HepG2 (cell line): ENCODE data around the gene C12orf56. TPM values are rescaled to one million over a fixed set of nuclear protein-coding genes. Genes with fewer than 3 reads are reported as not detected.

Source experiments
- ATF7-NPFF ChIP-seq: sonication (generic); formaldehyde crosslinking; IDR thresholded peaks from 2 replicates; pipeline ENCODE4 v1.8.1; 2023; ENCODE audit warnings: mild to moderate bottlenecking, low read depth, missing genetic modification reagents, moderate library complexity
- ELF4 ChIP-seq: sonication (generic); formaldehyde crosslinking; IDR thresholded peaks from 2 replicates; pipeline ENCODE4 v1.5.0; 2020; ENCODE audit warnings: missing genetic modification reagents, mild to moderate bottlenecking, moderate library complexity, borderline replicate concordance
- KDM5B ChIP-seq: sonication (generic); formaldehyde crosslinking; IDR thresholded peaks from 2 replicates; pipeline ENCODE4 v1.4.0; 2020; ENCODE audit warnings: missing genetic modification reagents, mild to moderate bottlenecking, borderline replicate concordance
- MAF1 ChIP-seq: sonication (generic); formaldehyde crosslinking; IDR thresholded peaks from 2 replicates; pipeline ENCODE4 v1.5.0; 2020; ENCODE audit warnings: missing genetic modification reagents, borderline replicate concordance
- MYC ChIP-seq: sonication (generic); formaldehyde crosslinking; IDR thresholded peaks from 2 replicates; pipeline ENCODE4 v1.9.0; 2021; ENCODE audit warnings: missing genetic modification reagents, borderline replicate concordance
- MZF1 ChIP-seq: sonication (generic); formaldehyde crosslinking; IDR thresholded peaks from 2 replicates; pipeline ENCODE4 v1.8.1; 2023; ENCODE audit warnings: mild to moderate bottlenecking, missing genetic modification reagents, borderline replicate concordance
- NBN ChIP-seq: fragments of 450-650 bp; conservative IDR thresholded peaks from 2 replicates; pipeline ENCODE4 v1.6.1; 2017
- NR1H2 ChIP-seq: sonication (generic); formaldehyde crosslinking; IDR thresholded peaks from 2 replicates; pipeline ENCODE4 v1.8.1; 2022; ENCODE audit warnings: low read depth, missing genetic modification reagents, borderline replicate concordance
- TOPORS ChIP-seq: sonication (generic); formaldehyde crosslinking; IDR thresholded peaks from 2 replicates; pipeline ENCODE4 v1.8.0; 2023; ENCODE audit warnings: mild to moderate bottlenecking, missing genetic modification reagents
- ZFP37 ChIP-seq: sonication (generic); formaldehyde crosslinking; IDR thresholded peaks from 2 replicates; pipeline ENCODE4 v1.4.0; 2020; ENCODE audit warnings: missing genetic modification reagents, borderline replicate concordance
- ZNF326 ChIP-seq: sonication (generic); formaldehyde crosslinking; IDR thresholded peaks from 2 replicates; pipeline ENCODE4 v1.4.0; 2020; ENCODE audit warnings: missing genetic modification reagents, borderline replicate concordance
- ZNF562 ChIP-seq: sonication (generic); formaldehyde crosslinking; IDR thresholded peaks from 2 replicates; pipeline ENCODE4 v1.8.0; 2022; ENCODE audit warnings: missing genetic modification reagents, borderline replicate concordance
- ZNF747 ChIP-seq: sonication (generic); formaldehyde crosslinking; IDR thresholded peaks from 2 replicates; pipeline ENCODE4 v1.8.1; 2023; ENCODE audit warnings: missing genetic modification reagents, mild to moderate bottlenecking, borderline replicate concordance
- ZNF891 ChIP-seq: sonication (generic); formaldehyde crosslinking; IDR thresholded peaks from 2 replicates; pipeline ENCODE4 v1.5.0; 2020; ENCODE audit warnings: mild to moderate bottlenecking, missing genetic modification reagents
- polyA plus RNA-seq, 8 experiments: library from polyadenylated mRNA; depleted of rRNA in 3 of 8; stranded (reverse) in 7 of 8; unstranded in 1 of 8; fragments of >200 nt; fragmentation: Illumina TruSeq in 4 of 8; extraction: Trizol in 4 of 8; gene quantifications; 2 replicates each; pipeline versions ENCODE4 v1.2.1 to v1.2.3, GENCODE V29; 2011 to 2016; ENCODE audit warnings: low read depth in 4 of 8, missing spikeins in 1 of 8, mixed read lengths in 1 of 8; ENCODE audit not compliant: insufficient read depth in 1 of 8
- total RNA-seq, 5 experiments: library from RNA; depleted of rRNA; stranded (reverse); fragments of >200 nt; fragmentation: Illumina TruSeq; extraction: Trizol; gene quantifications; 2 replicates each; pipeline ENCODE4 v1.2.3, GENCODE V29; 2016; ENCODE audit warnings: low read depth in 1 of 5
- TF ChIP-seq, protein P1 (sequence below): sonication (generic); formaldehyde crosslinking; IDR thresholded peaks from 2 replicates; pipeline ENCODE4 v1.5.0; 2020; ENCODE audit warnings: mild to moderate bottlenecking, missing genetic modification reagents, borderline replicate concordance
- TF ChIP-seq, protein P2 (sequence below): sonication (generic); formaldehyde crosslinking; IDR thresholded peaks from 2 replicates; pipeline ENCODE4 v1.4.0; 2020; ENCODE audit warnings: missing genetic modification reagents
- TF ChIP-seq, protein P3 (sequence below): sonication (generic); formaldehyde crosslinking; IDR thresholded peaks from 2 replicates; pipeline ENCODE4 v1.4.0; 2020; ENCODE audit warnings: mild to moderate bottlenecking, missing genetic modification reagents
- TF ChIP-seq, protein P4 (sequence below): sonication (generic); formaldehyde crosslinking; IDR thresholded peaks from 2 replicates; pipeline ENCODE4 v1.5.0; 2020; ENCODE audit warnings: mild to moderate bottlenecking, missing genetic modification reagents

Gene C12orf56
- total and polyA plus RNA-seq, 2 of the 13 experiments (the other 11 are each of a cell fraction or from before 2014, with no cell fraction given): 0.07 TPM; not detected in 1

DNA sequence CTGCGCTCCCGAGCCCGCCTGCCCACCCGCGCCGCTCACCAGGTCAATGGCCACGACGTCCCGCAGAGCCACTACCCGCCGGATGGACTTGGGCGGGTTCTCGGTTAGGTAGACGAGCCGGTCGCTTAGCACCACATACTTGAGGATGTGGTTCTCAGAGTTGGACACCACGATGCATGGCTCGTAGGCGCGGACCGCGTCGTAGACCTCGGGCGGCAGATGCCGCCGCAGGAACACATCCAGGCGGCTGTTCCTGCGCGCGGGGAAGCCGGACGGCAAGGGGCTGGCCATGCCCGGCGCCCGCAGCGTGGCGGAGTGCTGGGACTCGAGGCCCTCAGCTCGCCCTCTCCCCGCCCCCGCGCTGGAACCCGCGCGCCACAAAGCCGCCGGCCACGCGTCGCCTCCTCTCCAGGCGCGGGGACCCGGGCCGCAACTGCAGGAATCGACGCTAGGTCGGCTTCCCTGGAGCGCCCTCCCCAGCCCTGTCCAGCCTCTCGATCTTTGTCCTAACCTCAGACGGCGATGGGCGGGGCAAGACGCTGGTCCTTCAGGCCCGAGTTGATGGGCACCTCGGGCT is at the start of gene C12orf56 (continued):
- no peak for TF ChIP-seq ZFP37 (CRISPR knock-in tag)
- no peak for TF ChIP-seq ZNF562
- TF ChIP-seq, protein P1, sequence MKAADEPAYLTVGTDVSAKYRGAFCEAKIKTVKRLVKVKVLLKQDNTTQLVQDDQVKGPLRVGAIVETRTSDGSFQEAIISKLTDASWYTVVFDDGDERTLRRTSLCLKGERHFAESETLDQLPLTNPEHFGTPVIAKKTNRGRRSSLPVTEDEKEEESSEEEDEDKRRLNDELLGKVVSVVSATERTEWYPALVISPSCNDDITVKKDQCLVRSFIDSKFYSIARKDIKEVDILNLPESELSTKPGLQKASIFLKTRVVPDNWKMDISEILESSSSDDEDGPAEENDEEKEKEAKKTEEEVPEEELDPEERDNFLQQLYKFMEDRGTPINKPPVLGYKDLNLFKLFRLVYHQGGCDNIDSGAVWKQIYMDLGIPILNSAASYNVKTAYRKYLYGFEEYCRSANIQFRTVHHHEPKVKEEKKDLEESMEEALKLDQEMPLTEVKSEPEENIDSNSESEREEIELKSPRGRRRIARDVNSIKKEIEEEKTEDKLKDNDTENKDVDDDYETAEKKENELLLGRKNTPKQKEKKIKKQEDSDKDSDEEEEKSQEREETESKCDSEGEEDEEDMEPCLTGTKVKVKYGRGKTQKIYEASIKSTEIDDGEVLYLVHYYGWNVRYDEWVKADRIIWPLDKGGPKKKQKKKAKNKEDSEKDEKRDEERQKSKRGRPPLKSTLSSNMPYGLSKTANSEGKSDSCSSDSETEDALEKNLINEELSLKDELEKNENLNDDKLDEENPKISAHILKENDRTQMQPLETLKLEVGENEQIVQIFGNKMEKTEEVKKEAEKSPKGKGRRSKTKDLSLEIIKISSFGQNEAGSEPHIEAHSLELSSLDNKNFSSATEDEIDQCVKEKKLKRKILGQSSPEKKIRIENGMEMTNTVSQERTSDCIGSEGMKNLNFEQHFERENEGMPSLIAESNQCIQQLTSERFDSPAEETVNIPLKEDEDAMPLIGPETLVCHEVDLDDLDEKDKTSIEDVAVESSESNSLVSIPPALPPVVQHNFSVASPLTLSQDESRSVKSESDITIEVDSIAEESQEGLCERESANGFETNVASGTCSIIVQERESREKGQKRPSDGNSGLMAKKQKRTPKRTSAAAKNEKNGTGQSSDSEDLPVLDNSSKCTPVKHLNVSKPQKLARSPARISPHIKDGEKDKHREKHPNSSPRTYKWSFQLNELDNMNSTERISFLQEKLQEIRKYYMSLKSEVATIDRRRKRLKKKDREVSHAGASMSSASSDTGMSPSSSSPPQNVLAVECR (CRISPR knock-in tag): no peak
- no peak for TF ChIP-seq MYC (CRISPR knock-in tag)
- TF ChIP-seq ZNF891 (CRISPR knock-in tag): 0 out of 2 replicates have a peak, but pooled peaks have one; percentile 64
- TF ChIP-seq ZNF326 (CRISPR knock-in tag): no peak
- TF ChIP-seq ATF7-NPFF (CRISPR knock-in tag): 0 out of 2 replicates have a peak, but pooled peaks have one; percentile 41
- no peak for TF ChIP-seq MZF1
- no peak for TF ChIP-seq NR1H2 (CRISPR knock-in tag)
- TF ChIP-seq MAF1 (CRISPR knock-in tag): no peak
- no peak for TF ChIP-seq ELF4 (CRISPR knock-in tag)
- 0 out of 2 replicates have a peak, but pooled peaks have one; percentile 48 for TF ChIP-seq KDM5B
- TF ChIP-seq, protein P2, sequence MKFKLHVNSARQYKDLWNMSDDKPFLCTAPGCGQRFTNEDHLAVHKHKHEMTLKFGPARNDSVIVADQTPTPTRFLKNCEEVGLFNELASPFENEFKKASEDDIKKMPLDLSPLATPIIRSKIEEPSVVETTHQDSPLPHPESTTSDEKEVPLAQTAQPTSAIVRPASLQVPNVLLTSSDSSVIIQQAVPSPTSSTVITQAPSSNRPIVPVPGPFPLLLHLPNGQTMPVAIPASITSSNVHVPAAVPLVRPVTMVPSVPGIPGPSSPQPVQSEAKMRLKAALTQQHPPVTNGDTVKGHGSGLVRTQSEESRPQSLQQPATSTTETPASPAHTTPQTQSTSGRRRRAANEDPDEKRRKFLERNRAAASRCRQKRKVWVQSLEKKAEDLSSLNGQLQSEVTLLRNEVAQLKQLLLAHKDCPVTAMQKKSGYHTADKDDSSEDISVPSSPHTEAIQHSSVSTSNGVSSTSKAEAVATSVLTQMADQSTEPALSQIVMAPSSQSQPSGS (CRISPR knock-in tag): no peak
- TF ChIP-seq, protein P3, sequence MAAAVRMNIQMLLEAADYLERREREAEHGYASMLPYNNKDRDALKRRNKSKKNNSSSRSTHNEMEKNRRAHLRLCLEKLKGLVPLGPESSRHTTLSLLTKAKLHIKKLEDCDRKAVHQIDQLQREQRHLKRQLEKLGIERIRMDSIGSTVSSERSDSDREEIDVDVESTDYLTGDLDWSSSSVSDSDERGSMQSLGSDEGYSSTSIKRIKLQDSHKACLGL (CRISPR knock-in tag): 0 out of 2 replicates have a peak, but pooled peaks have one; percentile 24
- TF ChIP-seq TOPORS (CRISPR knock-in tag): no peak
- TF ChIP-seq ZNF747 (CRISPR knock-in tag): no peak
- TF ChIP-seq, protein P4, sequence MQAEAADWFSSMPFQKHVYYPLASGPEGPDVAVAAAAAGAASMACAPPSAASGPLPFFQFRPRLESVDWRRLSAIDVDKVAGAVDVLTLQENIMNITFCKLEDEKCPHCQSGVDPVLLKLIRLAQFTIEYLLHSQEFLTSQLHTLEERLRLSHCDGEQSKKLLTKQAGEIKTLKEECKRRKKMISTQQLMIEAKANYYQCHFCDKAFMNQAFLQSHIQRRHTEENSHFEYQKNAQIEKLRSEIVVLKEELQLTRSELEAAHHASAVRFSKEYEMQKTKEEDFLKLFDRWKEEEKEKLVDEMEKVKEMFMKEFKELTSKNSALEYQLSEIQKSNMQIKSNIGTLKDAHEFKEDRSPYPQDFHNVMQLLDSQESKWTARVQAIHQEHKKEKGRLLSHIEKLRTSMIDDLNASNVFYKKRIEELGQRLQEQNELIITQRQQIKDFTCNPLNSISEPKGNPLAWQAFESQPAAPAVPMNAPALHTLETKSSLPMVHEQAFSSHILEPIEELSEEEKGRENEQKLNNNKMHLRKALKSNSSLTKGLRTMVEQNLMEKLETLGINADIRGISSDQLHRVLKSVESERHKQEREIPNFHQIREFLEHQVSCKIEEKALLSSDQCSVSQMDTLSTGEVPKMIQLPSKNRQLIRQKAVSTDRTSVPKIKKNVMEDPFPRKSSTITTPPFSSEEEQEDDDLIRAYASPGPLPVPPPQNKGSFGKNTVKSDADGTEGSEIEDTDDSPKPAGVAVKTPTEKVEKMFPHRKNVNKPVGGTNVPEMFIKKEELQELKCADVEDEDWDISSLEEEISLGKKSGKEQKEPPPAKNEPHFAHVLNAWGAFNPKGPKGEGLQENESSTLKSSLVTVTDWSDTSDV (CRISPR knock-in tag): no peak
- no peak for TF ChIP-seq NBN
